Neural cell (in vitro differentiated cells): ENCODE data around the gene CNNM3. TPM values are rescaled to one million over a fixed set of nuclear protein-coding genes. Genes with fewer than 3 reads are reported as not detected.
"Not testable (repeated sequence)": the region's sequence is repeated elsewhere in the genome, so short reads cannot be mapped to it uniquely, and the experiment has no call there.

Experiments used
- H2AFZ ChIP-seq: fragments of 200-600, 300-800 bp; sonication (generic), shearing (Covaris generic); 2 replicates; pipeline ENCODE4 v1.6.0; 2014; ENCODE audit warnings: low read depth, mild to moderate bottlenecking, antibody characterized with exemption, low read length, moderate library complexity
- H3F3A ChIP-seq: fragments of 200-600 bp; shearing (Covaris generic); 2 replicates; pipeline ENCODE4 v1.6.1; 2016; ENCODE audit warnings: mild to moderate bottlenecking, moderate library complexity, mixed read lengths, antibody characterized with exemption, low read length; ENCODE audit not compliant: insufficient read depth, poor library complexity, severe bottlenecking
- H3K27ac ChIP-seq: fragments of 200-600, 300-800 bp; sonication (generic), shearing (Covaris generic); 2 replicates; pipeline ENCODE4 v1.5.1; 2014; ENCODE audit warnings: mild to moderate bottlenecking, low read length, moderate library complexity
- H3K27me3 ChIP-seq: fragments of 300-800, 200-600 bp; sonication (generic), shearing (Covaris generic); 2 replicates; pipeline ENCODE4 v1.6.0; 2014; ENCODE audit warnings: mild to moderate bottlenecking, low read depth, low read length, moderate library complexity; ENCODE audit not compliant: insufficient read depth
- H3K36me3 ChIP-seq: fragments of 300-800, 200-600 bp; sonication (generic), shearing (Covaris generic); 2 replicates; pipeline ENCODE4 v1.5.1; 2014; ENCODE audit warnings: mild to moderate bottlenecking, antibody characterized with exemption, low read length, moderate library complexity; ENCODE audit not compliant: insufficient read depth
- H3K4me2 ChIP-seq: fragments of 300-800, 200-600 bp; sonication (generic), shearing (Covaris generic); 2 replicates; pipeline ENCODE4 v1.6.0; 2014; ENCODE audit warnings: mild to moderate bottlenecking, low read length
- H3K4me3 ChIP-seq: fragments of 300-800, 200-600 bp; sonication (generic), shearing (Covaris generic); 2 replicates; pipeline ENCODE4 v1.5.1; 2014; ENCODE audit warnings: mild to moderate bottlenecking, low read length, moderate library complexity
- H3K79me2 ChIP-seq: fragments of 200-600 bp; shearing (Covaris generic); replicated peaks from 2 replicates; pipeline ENCODE4 v1.6.0; 2014; ENCODE audit warnings: mild to moderate bottlenecking, low read length, moderate library complexity; ENCODE audit not compliant: insufficient read depth
- H3K9ac ChIP-seq: fragments of 300-800, 200-600 bp; sonication (generic), shearing (Covaris generic); 2 replicates; pipeline ENCODE4 v1.6.1; 2016; ENCODE audit warnings: mild to moderate bottlenecking, low read length, mixed read lengths
- H3K9me2 ChIP-seq: fragments of 200-600 bp; shearing (Covaris generic); 2 replicates; pipeline ENCODE4 v1.6.1; 2016; ENCODE audit warnings: mild to moderate bottlenecking, low read length, mixed read lengths; ENCODE audit not compliant: insufficient read depth
- H3K9me3 ChIP-seq: fragments of 200-600, 300-800 bp; sonication (generic), shearing (Covaris generic); 2 replicates; pipeline ENCODE4 v1.6.1; 2016; ENCODE audit warnings: mild to moderate bottlenecking, mixed run types, low read length, moderate library complexity, mixed read lengths
- H4K20me1 ChIP-seq: fragments of 200-600 bp; shearing (Covaris generic); 2 replicates; pipeline ENCODE4 v1.6.1; 2016; ENCODE audit warnings: mild to moderate bottlenecking, mixed run types; ENCODE audit not compliant: insufficient read depth
- CTCF ChIP-seq: fragments of 450-650 bp; IDR thresholded peaks from 2 replicates; pipeline ENCODE4 v1.5.1; 2014; ENCODE audit warnings: antibody characterized with exemption, mild to moderate bottlenecking, moderate library complexity; ENCODE audit not compliant: poor library complexity, severe bottlenecking
- EP300 ChIP-seq: fragments of 450-650 bp; conservative IDR thresholded peaks from 2 replicates; pipeline ENCODE4 v1.6.1; 2014; ENCODE audit warnings: antibody characterized with exemption, mild to moderate bottlenecking, moderate library complexity; ENCODE audit not compliant: poor library complexity, severe bottlenecking
- EZH2 ChIP-seq: fragments of 200-600, 300-800 bp; shearing (Covaris generic), sonication (generic); IDR thresholded peaks from 2 replicates; pipeline ENCODE4 v1.6.1; 2014; ENCODE audit warnings: antibody characterized with exemption, low read length, borderline replicate concordance, mild to moderate bottlenecking; ENCODE audit not compliant: insufficient read depth, poor library complexity, severe bottlenecking
- MXI1 ChIP-seq: fragments of 450-650 bp; conservative IDR thresholded peaks from 2 replicates; pipeline ENCODE4 v1.6.1; 2014; ENCODE audit warnings: antibody characterized with exemption, mild to moderate bottlenecking; ENCODE audit not compliant: poor library complexity, severe bottlenecking
- POLR2AphosphoS5 ChIP-seq: IDR thresholded peaks from 2 replicates; pipeline ENCODE4 v1.6.1; 2012
- RAD21 ChIP-seq: fragments of 450-650 bp; conservative IDR thresholded peaks from 2 replicates; pipeline ENCODE4 v1.6.1; 2014; ENCODE audit warnings: antibody characterized with exemption, mild to moderate bottlenecking, moderate library complexity
- REST ChIP-seq: IDR thresholded peaks from 2 replicates; pipeline ENCODE4 v1.6.1; 2012; ENCODE audit warnings: borderline replicate concordance
- SMC3 ChIP-seq: fragments of 450-650 bp; conservative IDR thresholded peaks from 2 replicates; pipeline ENCODE4 v1.6.1; 2014; ENCODE audit warnings: antibody characterized with exemption, mild to moderate bottlenecking, moderate library complexity; ENCODE audit not compliant: poor library complexity
- TAF1 ChIP-seq: IDR thresholded peaks from 2 replicates; pipeline ENCODE4 v1.6.1; 2012; ENCODE audit warnings: low read depth
- polyA plus RNA-seq: library from polyadenylated mRNA; depleted of rRNA; stranded (reverse); fragments of >200 nt; gene quantifications from 2 replicates; pipeline ENCODE4 v1.2.3, GENCODE V29; 2014

The CNNM3 gene
- polyA plus RNA-seq, 1 donor from 2014 or later = 9.6 TPM

- Histone ChIP-seq H3K4me3 (no peak overlapping the region), H3K9me3 (no peaks in the 10 kb centered on the region), H4K20me1 (peaks cover 7% of the 10 kb centered on the region), H3K36me3 (no peaks in the 10 kb centered on the region), H3K27ac (no peak overlapping the region), H3K27me3 (no peaks in the 10 kb centered on the region), H3K9me2 (no peaks in the 10 kb centered on the region), H3K9ac (no peak overlapping the region), H3K4me2 (no peak overlapping the region), H3F3A (peaks cover 3% of the 10 kb centered on the region), H2AFZ (no peak overlapping the region), H3K79me2 (peaks cover 20% of the 10 kb centered on the region)
- TF ChIP-seq REST (no peak), MXI1 (no peak), TAF1 (no peak), SMC3 (no peak), CTCF (no peak), EZH2 (no peak), RAD21 (no peak), EP300 (no peak)
Observed at GRCh38 chr2:96861074-96861473, 45.0 kb downstream of the CNNM3 start.

- peaks cover 16% of the 10 kb centered on the region for H4K20me1 ChIP-seq
- H3K9ac ChIP-seq, H2AFZ ChIP-seq, H3K4me3 ChIP-seq, H3K36me3 ChIP-seq, H3K27me3 ChIP-seq, H3F3A ChIP-seq, H3K9me2 ChIP-seq, H3K9me3 ChIP-seq, H3K27ac ChIP-seq, H3K4me2 ChIP-seq: not testable (repeated sequence)
- H3K79me2 ChIP-seq = peaks cover 24% of the 10 kb centered on the region
Observed at GRCh38 chr2:96863056-96863455, 47.0 kb downstream of the CNNM3 start.

GRCh38 chr2:96863575-96864342 lies 47.7 kb downstream of the CNNM3 start:
- peaks cover 16% of the 10 kb centered on the region for H4K20me1 ChIP-seq
- no peak overlapping the region for H3K4me3 ChIP-seq

More at GRCh38 chr2:96863575-96864342, 47.7 kb downstream of the CNNM3 start:
- H3K79me2 ChIP-seq = peaks cover 31% of the 10 kb centered on the region
- no peak overlapping the region for H2AFZ ChIP-seq
- H3K36me3 ChIP-seq = no peaks in the 10 kb centered on the region
- H3F3A ChIP-seq = peaks cover 3% of the 10 kb centered on the region
- no peak overlapping the region for H3K27ac ChIP-seq
- H3K9ac ChIP-seq = no peak overlapping the region
- no peak for TF ChIP-seq SMC3
- no peak for TF ChIP-seq CTCF
- no peak for TF ChIP-seq MXI1
- no peak for TF ChIP-seq REST
- TF ChIP-seq EP300 = no peak
- no peak for TF ChIP-seq POLR2AphosphoS5
- TF ChIP-seq EZH2 = no peak
- TF ChIP-seq RAD21 = no peak
- TF ChIP-seq TAF1 = no peak
- no peaks in the 10 kb centered on the region for H3K27me3 ChIP-seq
- H3K4me2 ChIP-seq = no peak overlapping the region
- H3K9me3 ChIP-seq = no peaks in the 10 kb centered on the region
- H3K9me2 ChIP-seq = no peaks in the 10 kb centered on the region
